GM19035 (cell line): ENCODE measurements around the gene SP110.
"Not testable (repeated sequence)": the region's sequence is repeated elsewhere in the genome, so short reads cannot be mapped to it uniquely, and the experiment has no call there.

Experiments used
- ATAC-seq: cut with Tn5 transposase; IDR thresholded peaks from one replicate; pipeline ENCODE4 v1.9.1; 2021; ENCODE audit not compliant: unreplicated experiment

Gene SP110

DNA sequence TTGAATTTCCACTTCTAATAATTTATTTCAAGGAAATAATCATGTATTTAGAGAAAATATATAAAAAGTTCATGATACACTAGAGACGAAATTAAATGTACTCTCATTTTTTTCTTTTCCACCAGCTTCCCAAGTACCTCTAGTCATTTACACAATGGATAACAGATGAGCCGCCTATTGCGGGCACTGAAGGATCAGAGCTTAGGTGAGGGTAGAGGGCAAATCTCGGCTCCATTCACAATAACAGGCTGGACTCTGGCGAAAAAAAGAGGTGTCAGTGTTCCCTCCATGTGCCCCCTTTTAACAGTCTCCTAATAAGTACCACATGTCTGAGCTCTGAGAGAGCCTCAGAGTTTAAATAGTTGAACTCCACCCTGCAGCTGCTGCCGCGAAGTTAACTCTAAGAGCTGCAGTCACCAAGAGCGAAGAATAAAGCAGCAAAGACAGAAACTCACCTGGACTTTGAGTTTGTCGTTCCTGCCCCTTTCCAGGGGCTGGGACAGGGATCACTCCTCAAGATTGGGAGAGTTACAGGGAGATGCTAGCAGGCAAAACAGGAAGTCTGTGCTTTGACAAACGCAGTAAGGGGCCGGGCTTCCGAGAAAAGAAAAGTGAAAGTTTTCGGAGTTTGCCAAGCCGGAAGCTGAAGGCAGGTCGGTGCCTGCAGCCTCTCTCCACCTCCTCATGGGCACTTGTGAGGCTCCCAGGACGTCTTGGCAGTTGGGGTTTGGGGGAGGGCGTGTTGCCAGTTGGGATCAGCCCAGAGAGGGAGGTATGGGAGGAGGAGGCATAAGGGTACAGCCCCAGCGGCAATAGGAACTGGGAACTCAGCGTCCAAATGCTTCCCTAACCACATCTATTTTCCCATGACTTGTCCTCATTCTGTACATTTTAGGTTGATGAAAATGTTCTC, at the start of gene SP110:
TSS of gene SP110 (minus strand) at position 566 of the 913 bp plus-strand sequence. CDS start 3,057 bp downstream, outside the sequence.
- ATAC-seq, result peak; percentile 83

DNA sequence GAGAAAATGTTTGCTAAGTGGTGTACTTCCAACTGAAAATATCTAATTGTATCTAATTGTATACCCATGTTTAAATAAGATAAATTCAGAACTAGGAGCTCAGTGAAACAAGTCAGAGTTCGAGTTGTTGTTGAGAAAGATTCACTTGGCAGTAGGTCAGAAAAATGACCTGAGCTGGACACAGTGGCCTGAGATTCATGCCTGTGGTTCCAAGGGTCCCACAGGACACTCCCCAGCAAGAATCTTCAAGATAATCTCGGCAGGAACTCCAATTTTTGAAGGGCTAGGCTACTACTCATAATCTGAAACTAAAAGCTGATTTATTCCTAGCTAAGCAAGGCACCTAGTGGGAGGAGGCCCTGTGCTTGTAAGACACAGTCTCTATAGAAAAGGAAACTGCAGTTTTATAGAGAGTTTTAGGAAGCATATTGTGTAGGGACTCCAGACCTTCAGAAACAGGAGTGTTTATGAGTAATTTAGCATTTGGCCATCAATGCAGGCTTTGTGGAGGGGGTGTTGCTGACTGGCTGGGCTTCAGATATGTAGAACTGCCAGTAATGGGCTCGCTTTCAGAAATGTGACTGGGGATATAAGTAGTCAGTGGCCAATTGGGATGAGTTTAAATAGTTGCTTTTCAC, 48.9 kb upstream of the SP110 start:
- no peak for ATAC-seq

- ATAC-seq, result peak; percentile 73
These were observed 47.8 kb upstream of the SP110 start for GRCh38 chr2:230267556-230267955.

DNA sequence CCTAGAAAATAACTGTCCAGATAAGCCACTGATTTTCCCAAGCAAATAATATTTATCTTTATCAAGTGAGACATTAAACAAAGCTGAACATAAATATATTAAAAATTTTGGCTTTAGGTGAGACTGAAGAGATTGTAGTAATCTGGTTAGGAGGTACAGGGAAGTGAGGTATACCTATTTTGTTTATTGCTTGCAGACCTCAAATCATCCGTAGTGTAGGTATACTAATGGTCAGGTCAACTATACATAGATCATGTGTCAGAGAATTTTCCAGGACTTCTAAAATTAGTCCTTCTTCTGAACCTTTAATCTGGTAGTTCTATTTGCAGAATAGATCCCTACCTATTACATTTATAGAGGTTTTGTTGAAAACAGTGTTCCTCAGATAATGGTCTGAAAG, 47.3 kb upstream of the SP110 start:
- peak; percentile 28 for ATAC-seq

DNA sequence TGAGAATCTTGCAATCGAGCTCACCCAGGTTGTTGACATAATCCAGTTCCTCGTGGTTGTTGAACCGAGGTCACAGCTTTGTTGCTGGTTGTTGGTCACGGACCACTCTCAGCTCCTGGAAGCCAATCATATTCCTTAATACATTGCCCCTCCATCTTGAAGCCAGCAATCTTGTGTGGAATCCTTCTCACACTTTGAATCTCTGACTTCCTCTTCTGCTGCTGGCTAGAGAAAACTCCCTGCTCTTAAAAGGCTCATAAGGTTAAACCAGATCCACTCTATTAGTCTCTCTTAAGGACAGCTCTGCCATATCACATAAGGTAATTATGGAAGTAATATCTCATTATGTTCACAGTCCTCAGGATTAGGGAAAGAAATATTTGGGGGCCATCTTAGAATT, 46.9 kb upstream of the SP110 start:
- ATAC-seq, result no peak

DNA sequence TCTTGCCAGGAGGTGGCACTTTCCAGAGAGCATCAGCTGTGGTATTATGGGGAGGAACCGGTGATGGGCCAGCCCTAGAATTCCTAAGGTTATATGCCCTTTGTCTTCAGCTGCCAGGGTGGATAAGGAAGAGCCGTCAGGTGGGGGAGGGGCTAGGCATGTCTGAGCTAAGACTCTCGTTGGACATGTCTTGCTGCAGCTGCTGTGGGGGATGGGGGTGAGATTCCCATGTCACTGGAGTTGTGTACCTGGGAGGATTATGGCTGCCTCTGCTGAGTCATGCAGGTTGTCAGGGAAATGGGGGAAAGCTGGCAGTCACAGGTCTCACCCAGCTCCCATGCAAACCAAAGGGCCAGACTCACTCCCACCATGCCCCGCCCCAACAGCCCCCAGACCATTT, 45.2 kb upstream of the SP110 start:
- ATAC-seq, result not testable (repeated sequence)

DNA sequence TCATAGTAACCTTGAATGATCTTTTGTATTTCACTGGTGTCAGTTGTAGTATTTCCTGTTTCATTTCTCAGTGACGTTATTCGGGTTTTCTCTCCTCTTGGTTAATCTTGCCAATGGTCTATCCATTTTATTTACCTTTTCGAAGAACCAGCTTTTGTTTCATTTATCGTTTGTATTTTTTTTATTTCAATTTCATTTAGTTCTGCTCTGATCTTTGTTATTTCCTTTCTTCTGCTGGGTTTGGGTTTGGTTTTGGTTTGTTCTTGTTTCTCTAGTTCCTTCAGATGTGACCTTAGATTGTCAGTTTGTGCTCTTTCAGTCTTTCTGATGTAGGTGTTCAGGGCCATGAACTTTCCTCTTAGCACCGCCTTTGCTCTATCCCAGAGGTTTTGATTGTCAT, 42.5 kb upstream of the SP110 start:
- no peak for ATAC-seq

DNA sequence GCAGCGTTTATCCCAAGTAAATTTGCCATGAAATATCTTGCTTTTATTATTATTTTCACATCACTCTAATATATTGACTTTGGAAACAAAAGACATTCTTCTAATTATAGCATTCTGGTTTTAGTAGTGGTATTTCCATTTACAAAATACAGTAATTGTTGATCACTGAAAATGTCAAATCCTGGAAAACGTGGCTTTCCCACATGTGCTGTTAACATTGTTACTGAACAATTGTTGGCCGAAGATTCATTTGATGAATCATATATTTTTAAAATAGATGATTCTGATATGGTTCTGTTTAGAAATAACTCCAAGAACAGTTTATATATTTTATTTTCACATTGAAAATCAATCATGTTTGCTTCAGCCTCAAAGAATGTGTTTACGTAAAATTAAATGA, 38.7 kb upstream of the SP110 start:
- ATAC-seq, result no peak

DNA sequence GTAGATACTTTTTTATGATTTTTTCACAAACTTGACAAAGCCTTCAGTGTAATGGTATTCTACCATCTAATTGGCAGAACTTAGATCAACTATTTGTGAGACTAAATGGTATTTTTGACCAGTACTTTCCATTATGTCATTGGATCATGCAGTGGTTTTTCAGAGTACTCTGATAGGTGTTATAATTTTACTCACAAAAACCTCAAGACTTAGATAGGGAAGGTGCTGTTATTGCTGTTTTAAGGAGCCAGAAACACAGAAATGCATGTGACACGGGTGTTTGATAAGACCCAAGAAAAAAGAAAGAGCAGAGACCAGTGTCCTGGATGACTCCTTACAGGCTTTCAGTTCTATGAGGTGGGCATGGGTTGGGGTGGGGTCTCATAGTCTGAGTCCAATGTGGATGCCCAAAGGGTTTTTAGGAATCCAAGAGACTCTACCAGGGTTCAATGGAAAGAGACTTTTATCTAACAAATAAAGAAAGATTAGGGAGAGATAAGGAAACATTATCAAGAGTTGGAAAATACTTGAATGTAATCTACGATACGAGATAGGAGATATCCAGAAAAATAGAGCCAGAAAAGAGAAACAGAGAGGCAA, 37.0 kb upstream of the SP110 start:
- no peak for ATAC-seq

- no peak for ATAC-seq
These were observed 34.5 kb upstream of the SP110 start for GRCh38 chr2:230254152-230254881.

- ATAC-seq, result no peak
These were observed 30.4 kb upstream of the SP110 start for GRCh38 chr2:230250231-230250630.

- ATAC-seq, result no peak
These were observed 26.4 kb upstream of the SP110 start for GRCh38 chr2:230246206-230246605.

DNA sequence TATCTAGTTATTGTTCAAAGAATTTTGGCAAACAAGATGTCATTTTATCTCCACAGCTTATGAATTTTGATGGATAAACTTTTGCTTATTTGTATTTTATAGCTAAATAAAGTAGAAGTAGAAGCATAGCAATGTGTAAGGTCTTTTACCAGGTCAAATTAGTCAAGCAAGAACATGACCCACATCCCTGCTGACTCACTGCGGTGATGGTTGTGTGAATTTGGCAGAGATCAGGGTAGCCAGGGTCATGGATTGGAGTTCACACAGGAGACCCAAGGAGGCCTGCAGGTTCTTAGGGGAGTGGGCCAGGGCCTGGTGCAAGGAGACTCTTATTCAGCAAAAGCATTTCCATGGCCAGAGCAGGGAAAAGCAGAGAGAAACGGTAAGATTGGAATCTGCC, 24.4 kb upstream of the SP110 start:
- no peak for ATAC-seq

DNA sequence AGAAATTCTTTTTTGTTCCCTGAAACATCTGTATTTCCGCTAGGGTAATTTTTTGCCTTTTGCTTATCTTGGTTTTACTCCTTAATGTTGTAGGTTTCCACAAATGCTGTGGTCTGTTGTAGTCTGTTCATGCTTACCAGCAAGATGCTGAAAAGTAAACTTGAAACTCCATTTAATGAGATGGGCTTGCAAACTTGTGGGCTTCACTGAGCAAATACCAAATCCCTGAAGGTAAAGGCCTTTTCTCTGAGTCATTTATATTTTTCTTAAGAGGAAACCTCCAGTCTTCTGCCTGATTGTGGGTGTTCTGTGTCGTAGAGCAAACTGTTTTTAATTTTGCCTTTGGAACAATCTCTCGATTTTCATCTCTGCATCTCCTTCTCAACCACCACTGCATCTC, 15.1 kb upstream of the SP110 start:
- ATAC-seq, result peak; percentile 73

- peak; percentile 44 for ATAC-seq
These were observed 14.4 kb upstream of the SP110 start for GRCh38 chr2:230234122-230234722.

DNA sequence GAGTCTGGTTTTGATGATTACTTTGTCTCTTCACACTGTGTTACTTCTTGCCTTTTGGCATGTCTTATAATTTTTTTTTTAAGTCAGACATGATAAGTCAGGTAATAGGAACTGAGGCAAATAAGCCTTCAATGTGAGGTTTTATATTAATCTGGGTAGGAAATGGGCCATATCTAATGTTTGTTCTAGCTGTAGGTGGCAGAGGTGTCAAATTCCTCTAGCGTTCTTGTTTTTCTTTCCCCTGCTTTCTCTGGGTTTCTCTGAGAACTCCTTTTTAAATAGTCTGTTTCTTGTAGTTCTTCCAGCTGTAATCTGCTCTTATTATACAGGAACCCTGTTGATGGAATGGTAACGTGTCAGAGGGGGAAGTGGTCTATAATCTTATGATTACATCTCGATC, 11.5 kb upstream of the SP110 start:
- ATAC-seq, result no peak

GRCh38 chr2:230230496-230231200, 10.9 kb upstream of the SP110 start:
- no peak for ATAC-seq

GRCh38 chr2:230230087-230230486, 10.3 kb upstream of the SP110 start:
- no peak for ATAC-seq

- ATAC-seq, result no peak
These were observed 7.4 kb upstream of the SP110 start for GRCh38 chr2:230227216-230227615.

DNA sequence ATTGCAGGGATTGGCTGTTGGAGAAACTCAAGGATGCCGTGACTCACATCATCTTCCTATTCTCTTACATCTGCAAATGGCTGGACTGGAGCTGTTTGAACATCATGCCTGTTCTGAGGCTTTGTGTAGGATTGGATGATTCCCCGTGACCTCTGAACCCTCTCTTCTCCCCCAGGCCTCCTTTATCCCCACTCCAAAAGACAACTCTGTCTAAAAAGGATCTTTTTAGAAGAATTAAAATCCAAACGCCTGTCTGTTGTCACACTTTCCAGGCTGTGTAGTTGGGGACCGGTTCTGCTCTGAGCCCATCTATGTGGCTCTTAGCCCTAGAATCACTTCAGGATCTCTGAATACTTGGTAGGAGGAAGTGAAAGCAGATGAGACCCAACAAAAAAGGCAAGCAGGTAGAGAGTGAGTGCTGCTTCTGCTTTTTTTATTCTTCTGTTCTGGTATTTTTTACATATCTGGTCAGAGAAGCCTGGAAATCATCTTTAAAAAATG, 6.3 kb upstream of the SP110 start:
- peak; percentile 65 for ATAC-seq
